Right lobe of liver (tissue), 4 donors: ENCODE data around the gene MED27.

Experiments used
- POLR2A ChIP-seq: fragments of 450-650 bp; IDR thresholded peaks from one replicate; pipeline ENCODE4 v1.6.1; 2017; ENCODE audit warnings: antibody characterized with exemption, mild to moderate bottlenecking
- TF ChIP-seq, protein P1 (sequence below), 4 donors: fragments of 200-600 bp in 3 of 4; fragments of 450-650 bp in 1 of 4; IDR thresholded peaks; one replicate each; pipeline versions ENCODE4 v1.5.1 to v1.8.0; 2016 to 2022; ENCODE audit warnings: antibody characterized with exemption in 4 of 4, mild to moderate bottlenecking in 2 of 4
- donor health status: DM: no; HTN: no; CAD: no.
- donor health status: DM: no; HTN: no; CAD: no.
- donor health status: DM: no; HTN: yes; CAD: no.

DNA sequence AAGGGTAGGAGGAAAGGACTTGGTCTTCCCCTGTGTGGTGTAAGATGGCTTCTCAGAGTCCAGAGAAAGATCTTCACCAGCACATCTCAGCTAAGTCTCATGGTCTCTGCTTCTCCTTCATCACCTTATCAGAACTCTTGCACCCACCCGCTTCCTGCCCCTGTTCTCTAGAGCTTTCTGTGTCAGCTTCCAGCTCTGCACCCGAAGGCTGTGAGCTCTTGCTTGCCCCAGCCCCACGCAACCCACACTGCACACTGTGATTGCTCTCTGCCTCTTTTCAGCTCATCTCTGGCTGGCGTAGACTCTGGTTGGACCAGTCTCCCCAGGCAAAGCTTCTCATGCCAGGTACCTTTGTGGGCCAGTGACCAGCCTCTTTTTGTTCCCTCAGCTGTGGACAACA is 246.6 kb downstream of the MED27 start:
- TF ChIP-seq, protein P1, sequence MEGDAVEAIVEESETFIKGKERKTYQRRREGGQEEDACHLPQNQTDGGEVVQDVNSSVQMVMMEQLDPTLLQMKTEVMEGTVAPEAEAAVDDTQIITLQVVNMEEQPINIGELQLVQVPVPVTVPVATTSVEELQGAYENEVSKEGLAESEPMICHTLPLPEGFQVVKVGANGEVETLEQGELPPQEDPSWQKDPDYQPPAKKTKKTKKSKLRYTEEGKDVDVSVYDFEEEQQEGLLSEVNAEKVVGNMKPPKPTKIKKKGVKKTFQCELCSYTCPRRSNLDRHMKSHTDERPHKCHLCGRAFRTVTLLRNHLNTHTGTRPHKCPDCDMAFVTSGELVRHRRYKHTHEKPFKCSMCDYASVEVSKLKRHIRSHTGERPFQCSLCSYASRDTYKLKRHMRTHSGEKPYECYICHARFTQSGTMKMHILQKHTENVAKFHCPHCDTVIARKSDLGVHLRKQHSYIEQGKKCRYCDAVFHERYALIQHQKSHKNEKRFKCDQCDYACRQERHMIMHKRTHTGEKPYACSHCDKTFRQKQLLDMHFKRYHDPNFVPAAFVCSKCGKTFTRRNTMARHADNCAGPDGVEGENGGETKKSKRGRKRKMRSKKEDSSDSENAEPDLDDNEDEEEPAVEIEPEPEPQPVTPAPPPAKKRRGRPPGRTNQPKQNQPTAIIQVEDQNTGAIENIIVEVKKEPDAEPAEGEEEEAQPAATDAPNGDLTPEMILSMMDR (IDR thresholded peaks at IDR 0.05): no peak
- TF ChIP-seq POLR2A: no peak
